GM13977 (cell line): ENCODE measurements around the gene PJVK.
"Not testable (repeated sequence)": the region's sequence is repeated elsewhere in the genome, so short reads cannot be mapped to it uniquely, and the experiment has no call there.

Experiments used
- DNase-seq: peaks from one replicate; pipeline ENCODE4 v3.0.0; 2012; ENCODE audit warnings: low spot score
- in situ Hi-C: fragments of 300-500 bp; cut with MboI; formaldehyde crosslinking; loops from one replicate; pipeline ENCODE4 v1.12.0; 2022; ENCODE audit warnings: low sequenced_read_pairs, low pct_unique_long_range_greater_than_20kb, mixed read lengths, inconsistent platforms; ENCODE audit not compliant: unreplicated experiment
- TF ChIP-seq, protein P1 (sequence below): IDR thresholded peaks from 2 replicates; pipeline ENCODE4 v1.5.1; 2012; ENCODE audit warnings: mild to moderate bottlenecking, control low read depth; ENCODE audit not compliant: insufficient read depth; ENCODE audit errors: extremely low read depth, missing control alignments

Gene PJVK

DNA sequence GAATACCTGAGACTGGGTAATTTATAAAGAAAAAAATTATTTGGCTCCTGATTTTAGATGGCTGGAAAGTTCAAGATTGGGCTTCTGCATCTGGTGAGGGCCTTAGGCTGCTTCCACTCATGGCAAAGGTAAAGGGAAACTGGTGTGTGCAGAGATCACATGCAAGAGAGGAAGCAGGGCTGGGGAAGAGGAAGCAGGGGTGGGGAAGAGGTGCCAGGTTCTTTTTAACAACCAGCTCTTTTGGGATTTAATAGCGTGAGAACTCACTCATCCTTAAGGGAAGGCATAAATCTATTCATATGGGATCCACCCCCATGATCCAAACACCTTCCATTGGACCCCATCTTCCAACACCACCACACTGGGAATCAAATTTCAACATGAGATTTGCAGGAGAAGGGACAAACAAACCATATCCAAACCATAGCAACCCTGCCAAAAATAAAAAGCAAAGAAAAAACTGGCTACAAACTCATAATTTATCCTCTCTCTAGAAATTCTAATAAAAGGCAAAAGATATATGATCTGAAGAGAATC is 30.6 kb upstream of the PJVK start:
- no peak for DNase-seq
- in situ Hi-C loops = loop anchor here (25.0 kb wide), 1 partner anchor 308 kb away; the partner anchor contains the start of gene RBM45
- TF ChIP-seq, protein P1, sequence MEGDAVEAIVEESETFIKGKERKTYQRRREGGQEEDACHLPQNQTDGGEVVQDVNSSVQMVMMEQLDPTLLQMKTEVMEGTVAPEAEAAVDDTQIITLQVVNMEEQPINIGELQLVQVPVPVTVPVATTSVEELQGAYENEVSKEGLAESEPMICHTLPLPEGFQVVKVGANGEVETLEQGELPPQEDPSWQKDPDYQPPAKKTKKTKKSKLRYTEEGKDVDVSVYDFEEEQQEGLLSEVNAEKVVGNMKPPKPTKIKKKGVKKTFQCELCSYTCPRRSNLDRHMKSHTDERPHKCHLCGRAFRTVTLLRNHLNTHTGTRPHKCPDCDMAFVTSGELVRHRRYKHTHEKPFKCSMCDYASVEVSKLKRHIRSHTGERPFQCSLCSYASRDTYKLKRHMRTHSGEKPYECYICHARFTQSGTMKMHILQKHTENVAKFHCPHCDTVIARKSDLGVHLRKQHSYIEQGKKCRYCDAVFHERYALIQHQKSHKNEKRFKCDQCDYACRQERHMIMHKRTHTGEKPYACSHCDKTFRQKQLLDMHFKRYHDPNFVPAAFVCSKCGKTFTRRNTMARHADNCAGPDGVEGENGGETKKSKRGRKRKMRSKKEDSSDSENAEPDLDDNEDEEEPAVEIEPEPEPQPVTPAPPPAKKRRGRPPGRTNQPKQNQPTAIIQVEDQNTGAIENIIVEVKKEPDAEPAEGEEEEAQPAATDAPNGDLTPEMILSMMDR = no peak

DNA sequence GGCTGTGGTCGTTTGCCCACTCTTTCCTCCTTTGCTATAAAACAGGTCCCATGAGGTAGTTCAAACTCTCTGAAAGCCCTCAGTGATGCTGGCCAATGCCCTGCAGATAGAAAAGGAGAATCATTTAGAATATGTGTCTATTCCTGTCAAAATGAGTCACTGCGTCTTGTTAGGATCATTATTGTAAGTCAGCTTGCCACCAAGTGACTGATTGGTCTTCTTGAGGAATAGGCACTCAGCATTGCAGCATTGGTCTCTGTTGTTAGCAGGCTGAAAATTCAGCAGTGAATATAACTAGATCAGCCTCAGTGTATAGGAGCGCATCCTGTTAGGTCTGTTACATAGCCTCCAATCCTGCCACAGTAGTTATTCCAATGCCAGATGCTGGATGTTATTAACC is 29.1 kb upstream of the PJVK start:
- TF ChIP-seq, protein P1 = no peak
- in situ Hi-C loops = loop anchor here (25.0 kb wide), 1 partner anchor 310 kb away; the partner anchor contains the start of gene RBM45
- DNase-seq = no peak

DNA sequence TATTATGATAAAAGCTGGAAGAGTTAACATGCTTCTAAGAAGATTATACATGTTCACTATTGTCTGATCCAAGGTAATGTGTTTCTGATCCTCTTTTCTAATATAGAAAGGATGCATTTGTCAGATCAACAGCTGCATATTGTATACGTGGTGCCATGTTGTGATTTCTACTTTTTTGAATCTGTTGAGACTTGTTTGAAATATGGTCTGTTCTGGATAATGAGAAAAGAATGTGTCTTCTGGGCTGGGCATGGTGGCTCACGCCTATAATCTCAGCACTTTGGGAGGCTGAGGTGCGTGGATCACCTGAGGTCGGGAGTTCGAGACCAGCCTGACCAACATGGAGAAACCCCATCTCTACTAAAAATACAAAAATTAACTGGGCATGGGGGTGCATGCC is 27.4 kb upstream of the PJVK start:
- DNase-seq = not testable (repeated sequence)
- in situ Hi-C loops = loop anchor here (25.0 kb wide), 1 partner anchor 311 kb away; the partner anchor contains the start of gene RBM45

DNA sequence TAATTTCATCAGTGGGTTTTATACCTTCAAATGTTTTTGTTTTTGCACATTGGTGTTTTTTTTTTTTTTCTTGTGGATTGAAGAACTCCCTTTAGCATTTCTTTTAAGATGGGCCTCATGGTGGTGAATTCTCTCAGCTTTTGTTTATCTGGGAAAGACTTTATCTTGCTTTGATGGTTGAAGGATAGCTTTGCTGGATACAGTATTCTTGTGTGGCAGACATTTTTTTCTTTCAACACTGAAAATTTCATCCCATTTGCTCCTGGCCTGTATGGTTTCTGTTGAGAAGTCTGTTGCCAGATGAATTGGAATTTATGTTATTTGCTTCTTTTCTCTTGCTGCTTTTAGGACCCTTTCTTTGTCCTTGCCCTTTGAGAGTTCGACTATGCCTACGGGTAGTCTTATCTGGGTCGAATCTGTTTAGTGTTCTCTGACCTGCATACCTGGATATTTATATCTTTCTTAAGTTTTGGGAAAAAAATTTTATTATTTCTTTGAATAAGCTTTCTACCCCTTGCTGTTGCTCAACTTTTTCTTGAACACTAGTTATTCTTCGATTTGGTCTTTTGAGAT is 25.8 kb upstream of the PJVK start:
- in situ Hi-C loops = no loop called here
- TF ChIP-seq, protein P1 = no peak
- no peak for DNase-seq

DNA sequence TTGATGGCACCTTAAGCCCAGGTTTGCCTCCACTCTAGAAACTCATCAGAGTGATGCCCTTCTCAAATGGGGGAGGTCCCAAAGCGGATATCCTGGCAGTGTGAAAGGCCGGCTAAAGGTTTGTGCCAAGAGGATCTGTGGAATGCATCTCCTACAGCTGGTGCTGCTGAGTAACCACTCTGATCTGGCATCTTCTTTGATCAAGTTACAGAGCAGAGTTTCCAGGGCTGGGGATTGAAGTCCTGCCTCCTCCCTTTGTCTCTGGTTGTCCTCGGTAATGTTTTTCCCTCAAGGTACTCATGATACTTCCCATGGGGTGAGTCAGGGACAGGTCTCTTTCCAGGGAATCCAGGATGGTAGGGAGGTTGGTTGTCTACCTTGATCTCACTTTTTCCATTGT is 24.8 kb upstream of the PJVK start:
- DNase-seq = no peak
- TF ChIP-seq, protein P1 = no peak
- in situ Hi-C loops = no loop called here

DNA sequence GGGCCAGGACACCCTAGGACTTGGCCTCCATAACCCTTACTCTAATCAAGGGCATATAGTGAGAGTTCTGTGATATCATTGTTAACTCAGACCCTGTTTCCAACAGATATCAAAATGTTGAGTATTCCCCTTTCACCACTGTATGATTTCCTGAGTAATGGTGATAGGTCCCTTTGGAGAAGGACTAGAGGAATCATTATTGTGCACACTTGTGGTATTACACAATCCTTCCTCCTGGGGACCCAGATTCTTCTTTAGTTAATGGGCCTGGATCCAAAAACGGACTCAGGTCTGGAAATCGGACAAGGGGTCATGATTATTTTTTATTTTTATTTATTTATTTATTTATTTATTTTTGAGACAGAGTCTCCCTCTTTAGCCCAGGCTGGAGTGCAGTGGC is 23.7 kb upstream of the PJVK start:
- TF ChIP-seq, protein P1 = no peak
- in situ Hi-C loops = no loop called here
- no peak for DNase-seq

DNA sequence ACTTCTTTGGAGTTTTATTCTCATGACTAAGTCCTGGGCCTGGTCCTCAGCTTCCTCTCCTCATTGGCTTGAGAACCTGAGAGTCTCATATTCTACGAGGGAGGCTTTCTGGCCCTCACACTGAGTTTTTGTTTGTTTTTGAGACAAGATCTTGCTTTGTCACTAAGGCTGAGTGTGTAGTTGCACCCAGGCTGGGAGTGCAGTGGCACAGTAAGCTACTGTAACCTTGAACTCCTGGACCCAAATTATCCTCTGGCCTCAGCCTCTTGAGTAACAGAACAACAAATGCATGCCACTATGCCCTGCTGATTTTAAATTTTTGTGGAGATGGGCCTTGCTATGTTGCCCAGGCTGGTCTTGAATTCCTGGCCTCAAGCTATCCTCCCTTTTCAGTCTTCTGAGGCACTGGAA is 22.8 kb upstream of the PJVK start:
- DNase-seq = no peak
- TF ChIP-seq, protein P1 = no peak
- in situ Hi-C loops = no loop called here
